NB4 (cell line): ENCODE data around the gene ERBB4.
"Not testable (repeated sequence)": the region's sequence is repeated elsewhere in the genome, so short reads cannot be mapped to it uniquely, and the experiment has no call there.

Experiments used
- DNase-seq: peaks from one replicate; pipeline ENCODE4 v3.0.0; 2010; ENCODE audit warnings: low read depth
- H3K4me3 ChIP-seq: one replicate; pipeline ENCODE4 v1.5.1; 2011; ENCODE audit warnings: mild to moderate bottlenecking, low read depth, low read length, moderate library complexity
- CTCF ChIP-seq: IDR thresholded peaks from one replicate; pipeline ENCODE4 v1.5.1; 2012; ENCODE audit warnings: low read depth, low read length
- MAX ChIP-seq: IDR thresholded peaks from 2 replicates; pipeline ENCODE4 v1.6.1; 2011; ENCODE audit warnings: low read depth, low read length
- MYC ChIP-seq: IDR thresholded peaks from 2 replicates; pipeline ENCODE4 v1.6.1; 2011; ENCODE audit warnings: low read depth, low read length
- POLR2A ChIP-seq: IDR thresholded peaks from 2 replicates; pipeline ENCODE4 v1.6.1; 2011; ENCODE audit warnings: mild to moderate bottlenecking; ENCODE audit not compliant: insufficient read length; ENCODE audit errors: extremely low read depth

Gene ERBB4

GRCh38 chr2:212191438-212191837 is 347.2 kb downstream of the ERBB4 start:
- peak; percentile 13; the same call in 1 of the 2 replicates for TF ChIP-seq MAX
- not testable (repeated sequence) for H3K4me3 ChIP-seq, DNase-seq

- no peak for DNase-seq
- no peak overlapping the region for H3K4me3 ChIP-seq
- TF ChIP-seq POLR2A: no peak
- TF ChIP-seq CTCF: no peak
- no peak for TF ChIP-seq MYC
- TF ChIP-seq MAX: no peak
Measured at GRCh38 chr2:212186166-212186565, 352.4 kb downstream of the ERBB4 start.

- H3K4me3 ChIP-seq: no peak overlapping the region
- no peak for TF ChIP-seq CTCF
- TF ChIP-seq POLR2A: no peak
- TF ChIP-seq MAX: no peak
- no peak for TF ChIP-seq MYC
- DNase-seq: no peak
Measured at GRCh38 chr2:212181646-212182045, 357.0 kb downstream of the ERBB4 start.

GRCh38 chr2:212180408-212181083 is 358.1 kb downstream of the ERBB4 start:
- TF ChIP-seq CTCF (no peak), MYC (no peak), MAX (no peak), POLR2A (no peak)
- no peak overlapping the region for H3K4me3 ChIP-seq
- DNase-seq: no peak

- TF ChIP-seq POLR2A (no peak), MAX (no peak), CTCF (no peak), MYC (no peak)
- DNase-seq: peak; percentile 3
Measured at GRCh38 chr2:212177724-212178123, 360.9 kb downstream of the ERBB4 start.

GRCh38 chr2:212176151-212176550 is 362.5 kb downstream of the ERBB4 start:
- no peak overlapping the region for H3K4me3 ChIP-seq
- DNase-seq: no peak
- TF ChIP-seq MAX: no peak

More at GRCh38 chr2:212177724-212178123, 360.9 kb downstream of the ERBB4 start:
- no peak overlapping the region for H3K4me3 ChIP-seq
